OCI-LY3 (cell line): ENCODE results near the gene MTMR11.

Experiments
- EZH2phosphoT487 ChIP-seq: fragments of 200-600 bp; shearing (Covaris generic); IDR thresholded peaks from 2 replicates; pipeline ENCODE4 v1.6.1; 2018; ENCODE audit warnings: antibody characterized with exemption, mixed run types, low read depth
- TF ChIP-seq, protein P1 (sequence below): fragments of 200-600, 300-600 bp; sonication (generic); IDR thresholded peaks from 2 replicates; pipeline ENCODE4 v1.5.1; 2014; ENCODE audit warnings: antibody characterized with exemption, low read length, low read depth

DNA sequence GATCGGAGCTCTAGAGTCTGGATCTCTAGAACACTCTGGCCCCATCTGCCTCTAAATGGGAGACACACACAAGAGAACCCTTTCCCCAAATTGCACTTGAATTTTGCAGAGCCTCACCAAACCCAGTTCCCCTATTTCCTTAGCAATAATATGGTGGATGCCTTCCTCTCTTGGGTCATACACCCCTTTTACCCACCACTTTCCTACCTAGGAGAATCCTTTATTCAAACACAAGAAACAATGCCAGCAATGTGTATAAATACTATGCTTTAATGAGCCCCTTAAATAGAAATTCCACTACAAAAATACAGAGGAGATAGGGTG, 8.3 kb downstream of the MTMR11 start:
- TF ChIP-seq, protein P1, sequence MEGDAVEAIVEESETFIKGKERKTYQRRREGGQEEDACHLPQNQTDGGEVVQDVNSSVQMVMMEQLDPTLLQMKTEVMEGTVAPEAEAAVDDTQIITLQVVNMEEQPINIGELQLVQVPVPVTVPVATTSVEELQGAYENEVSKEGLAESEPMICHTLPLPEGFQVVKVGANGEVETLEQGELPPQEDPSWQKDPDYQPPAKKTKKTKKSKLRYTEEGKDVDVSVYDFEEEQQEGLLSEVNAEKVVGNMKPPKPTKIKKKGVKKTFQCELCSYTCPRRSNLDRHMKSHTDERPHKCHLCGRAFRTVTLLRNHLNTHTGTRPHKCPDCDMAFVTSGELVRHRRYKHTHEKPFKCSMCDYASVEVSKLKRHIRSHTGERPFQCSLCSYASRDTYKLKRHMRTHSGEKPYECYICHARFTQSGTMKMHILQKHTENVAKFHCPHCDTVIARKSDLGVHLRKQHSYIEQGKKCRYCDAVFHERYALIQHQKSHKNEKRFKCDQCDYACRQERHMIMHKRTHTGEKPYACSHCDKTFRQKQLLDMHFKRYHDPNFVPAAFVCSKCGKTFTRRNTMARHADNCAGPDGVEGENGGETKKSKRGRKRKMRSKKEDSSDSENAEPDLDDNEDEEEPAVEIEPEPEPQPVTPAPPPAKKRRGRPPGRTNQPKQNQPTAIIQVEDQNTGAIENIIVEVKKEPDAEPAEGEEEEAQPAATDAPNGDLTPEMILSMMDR = no peak
- no peak for TF ChIP-seq EZH2phosphoT487
